NCI-H146 (cell line): ENCODE measurements around the gene AP3B2.

ENCODE experiments used
- DNase-seq: peaks from one replicate; lab custom pipeline; 2025; lab: John Stamatoyannopoulos, UW

The AP3B2 gene

DNA sequence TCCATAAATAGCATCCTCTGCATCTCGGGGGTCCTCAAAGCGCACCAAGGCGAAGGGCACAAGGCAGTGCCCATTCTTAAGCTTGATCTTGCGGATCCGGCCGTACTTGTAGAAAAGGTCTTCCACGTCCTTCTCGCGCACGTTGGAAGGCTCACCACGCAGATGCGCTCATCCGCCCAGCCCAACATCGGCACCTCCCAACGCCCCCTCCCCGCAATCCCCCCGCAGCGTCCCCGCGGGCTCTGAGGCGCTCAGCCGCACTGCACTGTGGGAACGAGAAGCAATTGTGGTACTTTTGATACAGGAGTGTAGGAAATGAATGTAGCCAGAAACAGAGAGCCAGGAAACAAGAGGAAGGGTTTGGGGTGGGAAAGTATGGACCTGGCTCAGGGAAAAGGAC, 17.5 kb downstream of the AP3B2 start:
- DNase-seq = no peak

DNA sequence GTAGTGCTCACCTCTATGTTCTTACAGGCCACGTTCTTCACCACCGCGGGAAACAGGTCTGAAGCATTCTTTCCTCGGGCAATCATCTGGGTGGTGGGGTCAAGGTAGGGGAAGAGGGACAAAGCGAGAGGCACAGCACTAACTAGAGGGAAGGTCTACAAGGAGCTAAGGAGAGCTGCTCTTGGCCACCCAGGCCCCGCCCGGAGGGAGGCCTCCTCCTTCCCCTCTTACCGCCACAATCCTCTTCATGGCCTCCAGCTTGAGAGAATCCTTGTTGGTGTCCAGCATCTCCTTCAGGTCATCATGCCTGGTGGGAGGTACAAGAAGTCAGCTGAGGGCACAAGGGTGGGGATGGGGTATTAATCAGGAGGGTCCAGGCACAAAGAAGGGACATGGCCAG, 20.5 kb downstream of the AP3B2 start:
- no peak for DNase-seq

DNA sequence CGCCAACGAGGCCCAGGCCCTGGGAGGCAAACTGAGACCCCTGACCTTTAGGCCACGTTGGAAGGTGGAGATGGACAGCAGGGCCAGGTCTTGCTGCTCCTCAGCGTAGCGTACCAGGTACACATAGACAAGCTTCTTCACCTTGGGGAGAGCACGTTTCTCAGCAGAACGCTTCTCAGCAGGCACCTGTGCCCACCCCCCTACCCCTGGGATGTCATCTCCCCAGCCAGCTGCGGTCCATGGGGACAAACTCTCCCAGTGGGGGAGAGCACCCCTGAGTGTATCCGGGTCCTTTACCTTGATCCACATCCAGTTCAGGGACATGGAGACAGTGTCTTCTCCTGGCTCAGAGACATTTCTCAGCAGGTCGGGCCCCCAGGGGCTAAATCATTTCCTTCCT, 21.0 kb downstream of the AP3B2 start:
- no peak for DNase-seq

DNA sequence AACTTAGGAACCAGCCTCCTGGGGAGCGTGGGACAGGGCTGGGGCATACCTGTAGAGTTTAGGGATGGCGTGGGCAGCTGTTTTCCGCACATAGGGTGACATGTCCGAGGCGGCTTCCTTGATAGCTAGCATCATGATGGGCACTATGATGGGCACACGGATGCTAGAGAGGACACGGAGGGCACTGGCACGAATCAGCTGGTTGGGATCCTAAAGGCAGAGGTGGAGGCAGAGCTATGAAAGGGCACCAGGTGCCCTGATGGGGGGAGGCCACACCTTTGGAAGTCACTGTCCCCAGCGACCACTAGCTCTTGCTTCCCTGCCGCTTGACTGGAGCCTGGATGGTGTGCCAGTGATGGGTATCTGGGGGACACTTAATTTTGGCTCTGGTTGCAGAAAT, 28.3 kb downstream of the AP3B2 start:
- DNase-seq = peak; percentile 13

DNA sequence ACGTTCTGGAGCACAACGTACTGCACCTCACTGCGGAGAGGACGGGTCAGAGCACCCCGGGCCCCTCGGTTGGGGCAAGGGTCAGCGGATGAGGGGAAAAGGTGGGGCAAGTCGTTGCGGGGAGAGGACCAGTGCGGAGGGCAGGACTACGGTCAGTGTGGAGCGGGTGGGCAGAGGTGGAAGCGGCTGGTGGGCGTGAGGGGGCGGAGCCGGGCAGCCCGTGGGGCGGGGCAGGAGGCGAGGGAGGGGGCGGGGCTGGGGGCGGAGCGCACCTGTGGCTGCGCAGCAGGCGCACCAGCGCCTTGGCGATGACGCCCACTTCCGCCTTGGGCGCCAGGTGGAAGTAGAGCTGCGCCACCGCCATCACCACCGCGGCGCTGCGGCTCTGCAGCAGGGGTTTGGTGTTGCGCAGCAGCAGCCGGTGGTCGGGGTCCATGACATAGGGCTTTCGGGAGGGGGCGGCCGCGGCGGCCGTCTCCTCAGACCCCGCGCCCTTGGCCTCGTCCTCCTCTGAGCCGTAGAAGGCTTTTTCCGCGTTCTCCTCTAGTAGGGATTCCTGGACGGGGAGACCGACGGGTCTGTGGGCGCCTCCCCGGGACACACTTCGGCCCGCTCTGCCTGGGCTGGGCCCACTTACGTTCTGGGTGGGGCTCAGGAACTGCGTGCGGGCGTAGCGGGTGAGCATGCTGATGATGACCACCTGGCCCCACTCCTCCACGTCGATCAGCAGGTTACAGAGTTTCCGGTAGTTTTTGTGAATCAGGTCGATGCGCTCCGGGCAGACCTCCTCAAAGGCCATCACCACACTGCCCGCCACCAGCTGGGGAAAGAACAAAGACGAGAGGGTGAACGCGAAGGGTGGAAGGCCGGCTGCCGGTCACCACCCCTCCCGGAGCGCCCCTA, 29.2 kb downstream of the AP3B2 start:
- DNase-seq = peak; percentile 88

DNA sequence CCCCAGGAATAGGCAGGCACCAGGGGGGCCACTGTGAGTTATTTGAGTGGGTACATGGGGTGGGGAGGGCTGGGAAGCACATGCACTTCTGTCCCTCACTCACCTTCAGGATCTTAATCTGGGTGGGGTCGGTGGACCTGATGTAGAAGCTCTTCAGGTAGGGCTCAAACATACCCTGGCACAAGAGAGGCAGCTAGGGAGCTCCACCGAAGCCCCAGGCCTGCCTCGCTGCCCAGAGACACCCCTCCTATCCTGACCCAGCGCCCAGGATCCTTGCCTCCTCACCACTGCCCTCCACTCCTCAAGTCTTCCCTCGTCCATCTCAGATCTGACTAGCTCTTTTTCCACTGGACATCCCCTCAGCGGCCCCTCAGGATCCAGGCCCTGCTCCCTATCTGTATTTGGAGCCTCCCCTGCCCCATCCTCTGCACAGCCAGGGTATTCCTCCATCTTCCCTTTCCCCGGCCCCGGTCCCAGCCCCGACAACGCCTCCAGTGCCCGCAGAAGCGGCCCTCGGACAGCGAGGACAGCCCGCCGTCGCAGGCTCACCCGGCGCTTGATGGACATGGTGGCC, 30.0 kb downstream of the AP3B2 start:
- DNase-seq = no peak

DNA sequence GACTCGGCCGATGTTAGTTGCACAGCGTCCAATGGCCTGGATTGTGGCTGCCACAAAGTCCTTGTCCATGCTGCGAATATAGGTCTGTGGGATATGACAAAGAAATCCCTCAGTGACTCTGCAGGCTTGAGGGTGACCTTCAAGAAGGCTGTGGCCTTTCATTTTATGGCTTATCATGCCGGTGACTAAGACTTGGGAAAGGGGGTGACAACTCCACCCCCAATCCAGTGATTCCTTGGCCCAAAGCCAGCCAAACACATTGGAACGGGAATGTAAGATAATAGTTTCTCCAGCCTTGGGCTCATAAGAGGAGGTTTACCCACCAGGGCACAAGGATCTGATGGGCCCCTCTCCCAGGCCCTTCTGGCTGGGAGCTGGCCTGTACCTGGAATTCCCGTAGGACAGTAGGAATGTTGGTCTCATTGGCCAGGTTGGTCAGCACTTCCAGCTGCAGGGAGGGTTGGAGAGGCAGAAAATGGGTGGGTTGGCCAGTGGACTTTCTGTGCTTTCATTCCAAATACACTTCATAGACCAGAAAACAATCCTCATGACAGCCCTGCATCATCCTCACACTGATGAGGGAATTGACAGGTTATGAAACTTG, 31.9 kb downstream of the AP3B2 start:
- DNase-seq = no peak

DNA sequence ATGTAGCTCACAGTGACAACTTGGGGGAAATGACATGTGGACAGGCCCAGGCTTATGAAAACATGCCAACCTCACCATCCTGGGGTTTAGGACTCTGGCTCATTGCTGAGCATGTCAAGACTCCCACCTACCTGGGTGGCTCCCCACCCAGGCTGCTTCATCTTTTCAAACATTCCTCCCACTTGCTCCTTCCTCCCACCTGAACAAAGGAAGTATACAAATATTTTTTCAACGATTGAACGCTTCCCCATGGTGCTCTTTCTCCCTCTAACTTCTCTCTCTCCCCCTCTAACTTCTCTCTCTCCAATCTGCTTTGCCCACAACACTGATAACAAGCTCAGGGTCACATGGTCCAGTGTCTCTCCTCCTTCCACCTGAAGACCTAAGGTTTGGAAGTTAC, 34.8 kb downstream of the AP3B2 start:
- no peak for DNase-seq

DNA sequence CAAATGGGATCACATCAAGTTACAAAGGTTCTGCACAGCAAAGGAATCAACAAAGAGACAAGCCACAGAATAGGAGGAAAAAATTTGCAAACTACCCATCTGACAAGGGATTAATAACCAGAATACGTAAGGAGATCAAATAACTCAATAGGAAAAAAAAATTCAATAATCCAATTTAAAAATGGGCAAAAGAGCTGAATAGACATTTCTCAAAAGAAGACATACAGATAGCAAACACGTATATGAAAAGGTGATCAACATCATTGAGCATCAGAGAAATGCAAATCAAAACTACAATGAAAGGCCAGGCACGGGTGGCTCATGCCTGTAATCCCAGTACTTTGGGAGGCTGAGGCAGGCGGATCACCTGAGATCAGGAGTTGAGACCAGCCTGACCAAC, 39.0 kb downstream of the AP3B2 start:
- no peak for DNase-seq

DNA sequence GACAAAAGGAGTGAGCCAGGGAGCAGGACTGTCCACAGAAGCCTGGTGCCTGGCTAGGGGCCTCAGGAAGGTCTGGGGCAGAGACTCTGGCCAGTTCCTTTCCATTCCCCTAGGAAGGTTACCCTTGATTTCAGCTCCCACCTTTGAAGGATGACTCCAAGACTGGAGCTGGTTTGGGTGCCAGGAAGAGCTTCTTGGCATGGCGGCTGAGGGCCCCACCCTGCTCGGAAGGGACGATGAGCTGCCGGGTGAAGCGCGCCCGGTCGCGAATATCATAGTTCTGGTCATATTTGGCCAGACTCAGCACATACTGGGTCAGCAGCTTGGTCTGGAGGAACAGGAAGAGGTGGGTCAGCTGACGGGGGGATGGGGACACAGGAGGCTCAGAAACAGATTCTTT, 43.1 kb downstream of the AP3B2 start:
- DNase-seq = no peak

DNA sequence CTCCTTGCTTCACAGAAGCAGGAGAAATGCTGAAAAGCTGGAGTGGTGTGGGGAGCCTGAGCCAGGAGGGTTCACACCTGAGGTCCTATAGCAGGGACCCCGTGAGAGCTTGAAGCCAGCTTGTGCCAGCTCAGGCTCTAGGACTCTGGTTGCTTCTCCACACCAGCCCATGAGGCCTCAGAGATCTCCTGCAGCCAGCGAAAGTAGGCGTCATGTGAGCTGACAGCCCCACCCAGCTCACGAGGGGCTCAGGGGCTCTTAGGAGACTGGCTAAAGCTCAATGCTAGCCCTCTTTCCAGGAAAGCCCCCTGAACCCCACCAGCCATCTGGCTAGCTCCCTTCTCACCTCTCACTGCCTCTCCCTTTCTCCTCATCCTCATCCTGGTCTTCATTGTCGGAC, 45.7 kb downstream of the AP3B2 start:
- DNase-seq = no peak

DNA sequence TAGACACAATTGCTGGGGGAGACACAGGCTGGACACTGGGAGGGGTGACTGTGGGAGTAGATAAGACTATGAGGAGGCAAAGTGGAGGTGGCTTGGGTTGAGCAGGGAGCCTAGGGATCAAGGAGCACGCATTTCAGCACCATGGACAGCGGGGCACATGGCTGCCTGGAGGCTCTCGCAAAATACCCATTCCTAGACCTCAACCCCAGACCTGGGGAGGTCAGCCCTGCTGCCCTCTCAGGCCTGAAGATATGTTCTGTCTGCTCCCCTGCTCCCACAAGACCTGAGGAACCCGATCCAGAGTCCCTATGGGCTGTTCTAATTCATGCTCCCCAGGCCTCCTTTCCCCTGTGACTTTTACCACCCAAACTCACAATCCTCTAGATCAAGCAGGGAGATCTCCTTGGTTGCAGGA, 46.5 kb downstream of the AP3B2 start:
- DNase-seq = no peak

DNA sequence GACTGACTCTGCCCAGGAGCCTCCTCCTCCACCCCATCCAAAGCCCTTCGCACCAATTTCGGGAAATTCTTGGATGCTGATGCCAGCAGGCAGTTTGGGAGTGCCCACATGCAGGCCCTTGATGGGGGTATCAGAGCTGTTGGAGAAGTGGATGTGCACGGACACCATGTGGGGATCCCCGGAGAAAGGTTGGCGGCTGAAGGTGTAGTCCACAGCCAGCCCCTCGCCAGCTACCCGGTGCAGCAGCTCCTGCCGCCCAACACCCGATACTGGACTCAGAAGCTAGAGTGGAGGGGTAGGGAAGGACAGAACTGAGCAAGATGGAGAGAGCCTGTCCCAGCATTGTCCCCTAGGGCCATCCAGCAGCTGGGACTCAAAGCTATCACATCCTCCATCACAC, 47.0 kb downstream of the AP3B2 start:
- no peak for DNase-seq

DNA sequence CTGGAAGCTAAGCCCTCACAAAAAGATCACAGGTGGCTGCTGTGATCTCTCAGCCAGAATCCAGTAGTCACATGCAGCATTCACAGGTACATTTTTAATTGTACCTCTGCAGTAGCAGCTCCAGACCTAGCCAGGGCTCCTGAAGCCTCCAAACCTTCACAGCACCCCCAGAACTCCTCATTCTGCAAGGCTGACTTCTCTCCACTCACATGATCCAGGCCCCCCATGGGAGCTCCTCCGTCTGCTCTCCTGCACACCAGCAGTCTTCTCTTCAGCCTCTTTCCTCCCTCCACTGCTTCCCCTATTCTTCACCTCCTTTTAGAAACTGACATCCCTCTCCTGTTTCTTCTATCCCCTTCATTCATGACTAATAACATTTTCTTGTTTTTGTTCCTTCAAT, 49.3 kb downstream of the AP3B2 start:
- DNase-seq = no peak

DNA sequence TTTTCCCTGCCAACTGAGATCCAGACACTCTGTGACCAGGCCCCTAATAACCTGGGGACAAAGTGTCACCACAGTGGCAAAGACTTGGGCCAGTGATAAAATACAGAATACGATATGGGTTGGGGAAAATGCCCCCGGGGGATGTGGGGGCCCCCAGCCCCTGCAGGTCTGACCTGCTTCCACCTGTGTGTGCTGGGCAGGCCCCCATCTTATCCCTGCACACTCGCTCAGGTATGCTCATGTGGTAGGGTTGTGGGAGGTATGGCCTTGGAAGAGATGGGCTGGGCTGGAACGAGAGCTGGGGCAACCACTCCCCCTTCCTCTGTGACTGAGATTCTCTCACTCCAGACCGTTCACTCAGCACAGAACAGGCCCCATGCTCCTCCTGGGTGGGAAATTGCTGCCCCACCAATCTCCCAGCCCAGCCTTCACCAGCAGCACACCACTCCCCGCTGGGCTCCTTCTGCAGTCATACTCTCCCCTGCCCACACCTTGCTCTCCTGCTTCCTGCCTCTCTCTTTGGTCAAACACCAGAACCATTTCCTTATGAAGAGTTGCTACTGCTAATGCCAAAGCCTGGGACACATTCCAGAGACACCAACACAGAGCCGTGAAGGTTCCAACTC, 52.9 kb downstream of the AP3B2 start:
- DNase-seq = no peak

DNA sequence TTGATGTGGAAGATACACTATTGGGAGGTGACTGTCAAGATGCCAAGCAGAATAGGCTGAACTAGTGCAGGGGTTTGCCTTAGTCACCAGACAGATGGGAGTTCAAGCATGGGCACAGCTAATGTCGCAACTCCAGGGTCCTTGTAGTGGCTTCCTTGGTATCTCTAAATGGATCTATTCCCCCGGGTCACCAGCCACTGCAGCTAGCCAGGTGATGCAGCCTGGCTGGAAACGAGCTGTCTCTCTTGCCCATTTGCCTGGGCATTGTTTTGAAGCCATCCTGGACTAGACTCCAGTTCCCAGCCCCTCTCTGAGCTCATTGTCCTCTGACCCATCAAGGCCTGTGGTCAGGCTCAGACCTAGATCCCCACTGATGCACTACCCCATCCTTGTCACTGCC, 54.1 kb downstream of the AP3B2 start:
- DNase-seq = no peak

DNA sequence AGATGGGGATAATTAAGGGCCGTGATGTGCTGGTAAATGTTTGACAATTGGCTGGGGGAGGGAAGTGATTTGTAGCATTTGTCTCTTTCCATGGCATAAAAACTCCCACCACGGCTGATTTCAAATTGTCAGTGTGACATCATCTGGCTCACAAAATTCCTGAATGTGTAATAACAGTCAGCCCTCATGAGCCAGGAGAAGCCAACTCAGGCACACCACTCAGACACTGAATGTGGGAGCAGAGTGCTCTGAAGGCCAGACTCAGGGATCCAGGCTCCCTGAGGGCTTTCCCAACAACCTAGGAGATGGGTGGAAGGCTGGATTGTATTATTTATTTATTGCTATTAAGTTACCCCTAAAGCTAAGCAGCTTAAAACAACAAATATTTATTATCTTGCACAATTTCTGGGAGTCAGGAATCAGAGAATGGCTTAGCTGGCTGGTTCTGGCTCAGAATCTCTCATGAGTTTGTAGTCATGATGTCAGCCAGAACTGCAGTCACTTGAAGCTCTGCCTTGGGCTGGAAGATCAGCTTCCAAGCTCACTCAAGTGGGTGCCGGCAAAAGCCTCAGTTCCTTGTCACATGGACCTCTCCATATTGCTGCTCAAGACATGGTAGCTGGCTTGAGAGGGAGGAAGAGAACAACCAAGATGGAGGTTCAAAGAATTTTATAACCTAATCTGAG, 56.0 kb downstream of the AP3B2 start:
- DNase-seq = no peak

DNA sequence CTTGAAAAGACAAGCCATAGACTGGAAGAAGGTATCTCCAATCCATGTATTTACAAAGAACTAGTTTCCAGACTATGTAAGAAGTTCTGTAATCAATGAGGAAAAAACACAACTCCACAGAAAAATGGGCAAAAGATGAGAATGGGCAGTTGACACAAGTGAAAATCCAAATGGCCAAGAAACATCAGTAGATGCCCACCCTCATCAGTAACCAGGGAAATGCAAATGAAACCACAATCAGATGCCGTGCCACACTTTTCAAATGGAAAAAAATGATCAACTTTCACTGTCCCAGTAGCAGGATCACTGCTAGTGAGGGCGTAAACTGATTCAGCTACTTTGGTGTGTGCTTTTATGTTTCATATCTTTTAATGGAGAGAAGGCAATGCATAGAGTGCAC, 58.0 kb downstream of the AP3B2 start:
- DNase-seq = no peak

DNA sequence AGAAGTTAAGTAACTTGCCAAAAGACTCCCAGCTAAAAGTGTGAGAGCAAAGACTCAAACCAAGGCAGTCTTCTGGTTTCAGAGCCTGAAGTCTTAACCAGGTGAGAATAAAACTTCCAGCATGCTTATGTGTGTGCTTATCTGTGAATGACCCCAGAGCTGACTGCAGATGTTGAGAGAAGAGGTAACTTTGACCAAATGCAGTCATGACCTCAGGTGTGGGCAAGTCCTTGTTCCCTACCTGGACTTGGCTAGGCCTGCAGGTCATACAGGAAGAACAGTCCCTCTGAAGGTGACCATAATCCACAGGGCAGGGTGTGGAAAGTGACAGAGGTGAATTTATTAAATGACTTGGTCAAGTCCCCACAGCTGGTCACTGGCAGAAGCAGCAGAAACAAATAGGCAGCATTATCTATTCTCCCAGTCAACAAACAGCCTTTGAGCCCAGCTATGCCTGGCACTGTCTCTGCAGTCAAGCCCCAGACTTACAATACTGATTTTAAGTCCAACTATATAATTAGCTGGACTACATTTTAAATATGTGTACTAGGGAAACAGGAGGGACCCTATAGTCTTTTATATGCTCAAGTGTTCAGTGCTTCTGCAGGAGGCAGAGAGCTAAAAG, 59.5 kb downstream of the AP3B2 start:
- DNase-seq = no peak

DNA sequence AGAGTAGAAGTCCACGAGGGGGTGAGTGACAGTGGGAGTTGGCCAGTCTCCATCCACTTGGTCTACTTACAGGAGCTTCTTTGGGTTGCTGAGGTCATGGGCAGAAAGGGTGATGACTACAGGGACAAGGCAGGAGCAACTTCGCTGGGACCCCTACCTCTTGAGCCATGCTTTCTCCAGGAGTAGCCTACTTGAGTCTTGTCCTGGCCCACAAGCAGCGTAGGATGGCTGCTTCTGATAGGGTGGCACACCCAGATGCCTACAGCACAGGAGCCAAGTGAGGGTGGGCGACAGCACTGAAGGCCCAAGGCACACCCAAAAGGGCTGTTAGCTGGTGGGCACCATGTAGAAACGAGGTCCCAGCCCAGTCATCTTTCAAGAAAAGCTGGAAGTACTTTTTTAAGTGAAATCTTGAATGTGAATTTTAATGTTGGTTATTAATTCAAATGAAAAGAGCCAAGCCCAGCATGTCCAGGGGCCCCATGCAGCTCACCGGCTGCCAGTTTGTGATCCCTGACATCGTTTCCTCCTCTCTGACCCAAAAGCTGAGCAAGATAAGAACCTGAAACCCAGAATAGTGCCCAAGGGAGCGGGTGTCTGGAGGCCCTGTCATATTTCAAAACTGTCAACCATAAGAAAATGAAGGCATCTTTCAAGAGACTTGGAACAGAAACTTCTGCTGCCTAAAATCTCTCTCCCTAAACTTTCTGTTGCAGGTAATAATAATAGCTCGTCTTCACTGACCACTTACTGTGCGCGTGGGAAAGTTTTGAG, 60.3 kb downstream of the AP3B2 start:
- DNase-seq = no peak
